ENCODE measurements around the gene MEF2D. TPM values are rescaled to one million over a fixed set of nuclear protein-coding genes. Genes with fewer than 3 reads are reported as not detected.

The MEF2D gene
- total RNA-seq, 1 experiment from 2014 or later = 54.1 TPM

DNA sequence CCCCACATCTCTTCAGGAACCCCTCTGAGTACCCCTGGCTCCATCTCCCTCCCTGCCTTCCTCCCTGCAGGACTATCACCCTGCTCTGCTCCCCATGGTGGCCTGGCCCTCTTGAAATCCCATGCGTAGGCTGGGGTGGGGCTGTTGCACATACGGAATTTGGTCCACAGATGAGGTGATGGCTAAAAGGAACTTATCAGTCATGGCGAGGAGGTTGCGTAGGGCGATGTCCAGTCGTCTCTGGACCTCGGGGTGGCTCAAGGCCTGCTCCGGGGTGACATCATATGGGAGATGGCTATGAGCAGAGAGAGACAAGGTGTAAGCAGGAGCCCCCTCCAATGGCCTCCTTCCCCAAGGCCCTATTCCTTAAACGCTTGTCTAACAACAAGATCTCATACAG is 36.5 kb upstream of the MEF2D start:
- TF ChIP-seq CTCF (IDR thresholded peaks at IDR 0.05; ENCODE audit: unreplicated experiment) = no peak
- no peak overlapping the region for H3K27ac Mint-ChIP-seq (ENCODE audit: unreplicated experiment)
- no peak for DNase-seq
- no peaks in the 10 kb centered on the region for H3K4me1 Mint-ChIP-seq (ENCODE audit: low read depth, unreplicated experiment)
- BruUV-seq (replicated peaks) = no TSS peak
- intact Hi-C loops (cut with micrococcal nuclease; ENCODE audit: unreplicated experiment) = no loop called here
- H3K9me3 Mint-ChIP-seq (ENCODE audit: low read depth, unreplicated experiment) = no peaks in the 10 kb centered on the region
- no peaks in the 10 kb centered on the region for H3K27me3 Mint-ChIP-seq (ENCODE audit: unreplicated experiment)
- CTCF ChIA-PET = no interaction called here
- H3K36me3 Mint-ChIP-seq (ENCODE audit: insufficient read depth, unreplicated experiment) = peaks cover 26% of the 10 kb centered on the region
- H3K4me3 Mint-ChIP-seq (ENCODE audit: low read depth, unreplicated experiment) = no peak overlapping the region

DNA sequence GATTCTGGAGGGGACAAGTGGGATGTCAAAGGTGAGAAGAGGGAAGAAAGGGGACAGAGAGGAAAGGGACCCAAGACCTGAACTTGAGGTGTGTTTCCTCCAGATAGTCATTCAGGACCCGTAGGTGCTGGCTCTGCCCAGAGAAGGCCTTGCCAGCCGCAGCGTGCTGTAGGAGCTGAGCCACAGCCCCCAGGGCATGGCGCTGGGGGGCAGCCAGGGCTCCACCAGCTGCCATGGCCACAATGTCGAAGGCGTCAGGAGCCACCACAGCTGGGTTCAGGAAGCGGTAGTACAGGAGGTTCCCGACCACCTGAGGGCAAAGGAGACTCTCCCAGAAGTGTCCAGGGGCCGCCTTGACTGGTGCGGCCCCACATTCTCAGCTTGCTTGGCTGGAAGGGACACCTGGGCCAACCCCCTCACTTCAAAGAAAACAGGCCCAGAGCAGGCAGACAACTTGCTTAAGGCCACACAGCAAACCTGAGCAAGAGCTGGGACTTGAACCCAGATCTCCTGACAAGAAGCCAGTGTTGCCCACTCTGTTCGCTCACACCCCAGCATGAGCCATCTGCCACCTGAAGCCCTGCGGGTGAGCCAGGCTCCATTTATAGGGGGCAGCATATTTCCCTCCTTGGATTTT is 34.0 kb upstream of the MEF2D start:
- Mint-ChIP-seq H3K4me3 (ENCODE audit: low read depth, unreplicated experiment) (no peak overlapping the region), H3K4me1 (ENCODE audit: low read depth, unreplicated experiment) (no peaks in the 10 kb centered on the region), H3K27ac (ENCODE audit: unreplicated experiment) (no peak overlapping the region), H3K36me3 (ENCODE audit: insufficient read depth, unreplicated experiment) (peaks cover 33% of the 10 kb centered on the region), H3K9me3 (ENCODE audit: low read depth, unreplicated experiment) (no peaks in the 10 kb centered on the region), H3K27me3 (ENCODE audit: unreplicated experiment) (no peaks in the 10 kb centered on the region)
- DNase-seq = no peak
- TF ChIP-seq CTCF (IDR thresholded peaks at IDR 0.05; ENCODE audit: unreplicated experiment) = no peak
- intact Hi-C loops (cut with micrococcal nuclease; ENCODE audit: unreplicated experiment) = no loop called here
- CTCF ChIA-PET = interaction anchor here (0.8 to 1.3 kb wide), 3 partner anchors 32 to 149 kb away, joined by 3 read pairs; no protein-coding TSS in a partner anchor
- BruUV-seq (replicated peaks) = no TSS peak

- Mint-ChIP-seq H3K27me3 (ENCODE audit: unreplicated experiment) (no peaks in the 10 kb centered on the region), H3K27ac (ENCODE audit: unreplicated experiment) (no peak overlapping the region), H3K9me3 (ENCODE audit: low read depth, unreplicated experiment) (no peaks in the 10 kb centered on the region), H3K36me3 (ENCODE audit: insufficient read depth, unreplicated experiment) (peaks cover 28% of the 10 kb centered on the region), H3K4me1 (ENCODE audit: low read depth, unreplicated experiment) (no peaks in the 10 kb centered on the region), H3K4me3 (ENCODE audit: low read depth, unreplicated experiment) (no peak overlapping the region)
- intact Hi-C loops (cut with micrococcal nuclease; ENCODE audit: unreplicated experiment) = no loop called here
- BruUV-seq (replicated peaks) = no TSS peak
- DNase-seq = no peak
- CTCF ChIA-PET = interaction anchor here (0.6 to 1.0 kb wide), 3 partner anchors 35 to 148 kb away, joined by 3 to 5 read pairs (median 3); no protein-coding TSS in a partner anchor
- TF ChIP-seq CTCF (IDR thresholded peaks at IDR 0.05; ENCODE audit: unreplicated experiment) = no peak
Measured at GRCh38 chr1:156533568-156534220, 33.1 kb upstream of the MEF2D start.

GRCh38 chr1:156532374-156532773 is 31.8 kb upstream of the MEF2D start:
- no peaks in the 10 kb centered on the region for H3K4me1 Mint-ChIP-seq (ENCODE audit: low read depth, unreplicated experiment)
- intact Hi-C loops (cut with micrococcal nuclease; ENCODE audit: unreplicated experiment) = no loop called here
- no peaks in the 10 kb centered on the region for H3K27me3 Mint-ChIP-seq (ENCODE audit: unreplicated experiment)
- TF ChIP-seq CTCF (IDR thresholded peaks at IDR 0.05; ENCODE audit: unreplicated experiment) = no peak
- no peaks in the 10 kb centered on the region for H3K9me3 Mint-ChIP-seq (ENCODE audit: low read depth, unreplicated experiment)
- no TSS peak for BruUV-seq (replicated peaks)
- DNase-seq = no peak
- CTCF ChIA-PET = no interaction called here
- peaks cover 40% of the 10 kb centered on the region for H3K36me3 Mint-ChIP-seq (ENCODE audit: insufficient read depth, unreplicated experiment)
- H3K4me3 Mint-ChIP-seq (ENCODE audit: low read depth, unreplicated experiment) = no peak overlapping the region
- no peak overlapping the region for H3K27ac Mint-ChIP-seq (ENCODE audit: unreplicated experiment)
